Uterus (tissue), 2 donors: Measurements from ENCODE around the gene CCNQ.

Experiments
- POLR2A ChIP-seq, 2 donors: fragments of 450-650 bp; IDR thresholded peaks; one replicate each; pipeline ENCODE4 v1.6.1; 2016; ENCODE audit warnings: antibody characterized with exemption in 2 of 2, mild to moderate bottlenecking in 1 of 2, moderate library complexity in 1 of 2
- TF ChIP-seq, protein P1 (sequence below), 4 experiments: fragments of 200-600 bp in 2 of 4; fragments of 450-650 bp in 2 of 4; sonication (generic) in 2 of 4; IDR thresholded peaks; one replicate each; pipeline ENCODE4 v1.5.1; 2016 to 2019; ENCODE audit warnings: antibody characterized with exemption in 4 of 4, mild to moderate bottlenecking in 2 of 4, moderate library complexity in 1 of 4

GRCh38 chrX:153556767-153557166 lies 42.2 kb downstream of the CCNQ start:
- TF ChIP-seq, protein P1, sequence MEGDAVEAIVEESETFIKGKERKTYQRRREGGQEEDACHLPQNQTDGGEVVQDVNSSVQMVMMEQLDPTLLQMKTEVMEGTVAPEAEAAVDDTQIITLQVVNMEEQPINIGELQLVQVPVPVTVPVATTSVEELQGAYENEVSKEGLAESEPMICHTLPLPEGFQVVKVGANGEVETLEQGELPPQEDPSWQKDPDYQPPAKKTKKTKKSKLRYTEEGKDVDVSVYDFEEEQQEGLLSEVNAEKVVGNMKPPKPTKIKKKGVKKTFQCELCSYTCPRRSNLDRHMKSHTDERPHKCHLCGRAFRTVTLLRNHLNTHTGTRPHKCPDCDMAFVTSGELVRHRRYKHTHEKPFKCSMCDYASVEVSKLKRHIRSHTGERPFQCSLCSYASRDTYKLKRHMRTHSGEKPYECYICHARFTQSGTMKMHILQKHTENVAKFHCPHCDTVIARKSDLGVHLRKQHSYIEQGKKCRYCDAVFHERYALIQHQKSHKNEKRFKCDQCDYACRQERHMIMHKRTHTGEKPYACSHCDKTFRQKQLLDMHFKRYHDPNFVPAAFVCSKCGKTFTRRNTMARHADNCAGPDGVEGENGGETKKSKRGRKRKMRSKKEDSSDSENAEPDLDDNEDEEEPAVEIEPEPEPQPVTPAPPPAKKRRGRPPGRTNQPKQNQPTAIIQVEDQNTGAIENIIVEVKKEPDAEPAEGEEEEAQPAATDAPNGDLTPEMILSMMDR (IDR thresholded peaks at IDR 0.05): no peak
- no peak for TF ChIP-seq POLR2A (IDR thresholded peaks at IDR 0.05)
